ENCODE results near the gene TBCD.

Gene TBCD

DNA sequence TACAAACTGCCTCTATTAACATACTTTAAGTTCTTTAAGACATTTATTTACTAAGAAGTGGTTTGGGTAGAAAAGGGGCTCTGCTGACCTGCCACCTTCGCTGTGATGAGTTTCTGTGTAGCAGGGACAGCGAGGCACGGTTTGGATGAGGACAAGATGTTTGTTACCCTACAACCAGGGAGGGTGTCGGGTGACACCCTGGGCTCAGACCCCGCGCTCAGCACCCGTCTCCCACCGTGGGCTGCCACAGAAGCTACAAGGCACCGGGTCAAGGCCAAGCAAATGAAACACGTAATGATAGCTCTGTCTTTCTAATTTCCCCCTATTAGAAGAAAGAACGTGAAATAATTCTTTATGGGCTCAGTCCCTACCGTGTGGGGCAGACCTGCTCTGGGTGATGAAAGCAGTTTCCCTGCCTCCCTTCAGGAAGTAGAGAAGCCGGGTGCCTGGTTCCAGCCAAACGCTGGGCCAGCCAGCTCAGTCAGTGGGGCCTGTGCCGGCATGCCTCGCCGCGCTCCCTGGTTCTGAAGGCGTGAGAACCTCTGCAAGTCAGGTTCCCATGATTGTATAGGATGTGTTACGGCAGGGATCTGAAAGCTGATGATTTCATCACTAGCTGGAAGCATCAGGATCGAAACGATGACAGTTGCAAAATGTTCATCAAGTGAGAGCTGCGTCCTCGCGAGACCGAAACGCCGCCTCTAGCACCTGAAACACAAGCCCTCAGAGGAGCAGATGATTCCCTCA is 84.1 kb downstream of the TBCD start:
- DNase-seq = no peak

DNA sequence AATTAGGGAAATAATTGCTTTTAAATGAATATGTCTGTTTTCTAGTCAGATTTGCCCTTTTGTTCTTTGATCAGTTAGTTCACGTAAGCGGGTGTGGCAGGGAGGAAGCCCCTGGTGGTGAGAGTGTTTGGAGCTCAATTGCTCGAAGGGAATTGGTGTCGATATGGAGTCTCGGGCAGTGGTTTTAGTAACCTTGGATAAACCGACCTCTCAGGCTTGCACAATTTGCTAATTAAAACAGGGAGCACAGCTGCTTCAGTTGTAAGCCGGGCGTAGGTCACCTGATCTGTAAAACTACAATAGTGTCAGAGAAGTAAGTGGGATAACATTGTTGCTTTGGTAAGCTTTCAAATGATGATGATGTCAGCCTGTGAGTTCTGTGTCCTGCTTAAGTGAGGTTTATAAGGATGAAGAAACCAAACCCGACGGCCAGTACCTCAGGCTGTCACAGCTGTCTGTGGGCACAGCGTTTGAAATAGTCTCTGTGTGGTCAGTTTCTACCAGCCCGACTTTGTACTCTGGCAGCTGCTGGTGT is 85.0 kb downstream of the TBCD start:
- no peak for DNase-seq

DNA sequence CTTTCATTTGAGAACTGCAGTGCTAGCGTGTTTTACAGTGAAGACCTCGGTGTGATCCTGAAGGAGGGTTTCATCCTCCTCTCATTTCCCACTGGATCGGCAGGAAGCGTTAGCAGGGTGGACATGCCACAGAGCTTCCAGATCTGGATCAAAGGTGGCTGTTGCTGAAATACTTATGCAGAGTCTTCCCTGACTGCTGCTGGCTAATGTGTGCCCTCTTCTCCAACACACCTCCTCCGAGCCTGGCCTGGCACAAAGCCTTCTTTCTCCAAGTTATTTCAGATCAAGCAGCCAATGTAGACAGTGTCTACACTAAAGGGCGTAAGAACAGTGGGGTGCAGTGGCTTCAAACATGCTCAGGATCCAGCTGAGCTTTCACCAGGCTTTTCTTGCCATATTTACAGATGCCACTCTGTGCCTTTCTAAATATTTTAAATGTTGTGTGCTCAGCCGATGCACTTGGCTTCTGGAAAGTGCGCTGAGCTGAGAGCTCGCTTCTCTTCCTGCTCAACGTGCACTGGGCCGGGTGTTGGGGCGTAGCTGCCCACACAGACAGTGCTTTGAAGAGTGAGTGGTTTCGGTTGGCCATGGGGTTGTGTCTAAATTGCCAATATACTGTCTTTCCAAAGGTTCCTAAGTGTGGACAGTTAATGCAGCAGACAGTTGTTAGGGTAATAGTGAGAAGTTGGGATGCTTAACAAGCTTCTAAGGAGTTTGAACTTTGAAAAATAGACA is 85.9 kb downstream of the TBCD start:
- DNase-seq = no peak

DNA sequence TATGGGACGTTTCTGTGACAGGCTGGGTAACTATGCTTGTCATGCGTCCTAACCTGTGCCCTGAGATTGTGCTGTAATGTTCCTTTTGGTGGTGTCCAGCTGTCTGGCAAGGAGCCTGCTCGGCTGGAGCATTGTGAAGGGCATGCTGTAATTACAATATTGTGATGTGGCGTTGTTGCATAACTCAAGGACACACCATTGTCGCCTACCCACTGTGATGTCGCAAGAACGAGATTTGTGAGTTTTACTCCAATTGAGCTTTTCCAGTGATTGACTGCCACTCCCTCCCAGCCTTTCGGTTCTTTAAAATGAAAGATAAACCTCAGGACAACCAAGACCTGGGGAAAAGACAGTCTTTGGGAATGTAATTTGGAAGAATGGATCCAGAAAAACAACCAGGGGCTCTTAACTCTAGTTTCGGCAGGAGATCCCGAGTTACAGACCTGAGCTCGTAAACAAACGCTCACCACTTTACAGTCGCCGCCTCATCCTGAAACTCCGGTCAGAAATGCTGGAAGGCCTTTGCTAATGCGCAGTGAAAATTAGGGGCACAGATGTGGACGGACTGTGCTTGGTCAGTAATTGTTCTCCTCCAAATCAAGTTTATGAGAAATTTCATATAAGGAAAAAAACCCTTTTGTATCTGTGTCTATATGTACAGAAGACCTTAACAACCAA is 86.7 kb downstream of the TBCD start:
- DNase-seq = no peak

DNA sequence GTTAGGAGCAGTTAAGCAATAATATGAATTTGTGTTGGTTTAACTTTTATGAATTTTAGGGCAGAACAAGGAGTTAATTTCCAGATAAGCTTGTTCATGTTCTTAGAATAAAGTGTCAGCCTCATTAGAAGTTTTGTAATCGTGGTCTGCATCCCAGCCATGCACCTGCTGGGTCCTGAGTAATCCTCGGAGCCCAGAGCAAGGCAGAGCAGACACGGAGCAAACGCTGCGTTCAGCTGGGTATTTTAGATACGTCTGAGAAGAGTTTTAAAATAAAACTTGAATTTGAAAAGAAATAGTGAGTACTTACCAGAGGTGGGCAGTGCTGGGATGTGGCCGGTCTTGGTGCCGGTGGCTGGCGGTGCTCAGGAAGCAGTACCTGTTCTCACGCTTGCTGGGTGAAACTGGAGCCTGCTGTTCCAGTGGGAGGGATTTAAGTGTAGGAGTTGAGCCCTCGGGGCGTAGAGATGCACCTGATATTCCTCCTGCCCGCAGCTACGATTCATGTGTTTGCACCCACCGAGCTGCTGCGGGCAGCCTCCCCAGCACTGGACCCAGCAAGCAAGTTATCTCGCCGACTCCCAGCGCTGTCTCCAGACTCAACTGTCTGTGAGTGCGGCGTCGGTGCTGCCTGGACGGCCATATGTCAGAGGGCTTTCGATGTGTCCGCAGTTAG is 87.9 kb downstream of the TBCD start, which contains the start of gene ZNF750:
ZNF750 (minus strand) TSS at position 406 of the 676 bp plus-strand sequence. CDS start 7,568 bp downstream, outside the sequence.
- DNase-seq = no peak

DNA sequence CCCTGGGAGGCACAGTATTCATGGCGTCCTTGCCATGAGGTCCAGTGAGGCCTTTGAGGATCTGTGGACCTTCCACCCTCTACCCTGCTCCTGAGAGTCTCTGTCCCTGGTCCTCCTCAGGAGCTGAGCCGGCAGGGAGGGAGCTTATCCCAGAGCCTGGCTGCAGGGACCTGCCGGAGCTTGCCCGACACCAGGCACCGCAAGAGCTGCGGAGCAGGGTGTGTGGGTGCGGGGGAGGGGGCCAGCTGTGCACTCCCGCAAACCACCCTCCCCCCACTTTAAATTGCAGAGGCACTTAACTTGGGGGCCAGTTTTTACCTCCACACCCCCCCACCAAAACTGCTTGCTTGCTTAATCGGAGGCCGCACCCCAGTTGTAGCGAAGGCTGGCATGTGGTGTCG is 88.6 kb downstream of the TBCD start:
- no peak for DNase-seq

DNA sequence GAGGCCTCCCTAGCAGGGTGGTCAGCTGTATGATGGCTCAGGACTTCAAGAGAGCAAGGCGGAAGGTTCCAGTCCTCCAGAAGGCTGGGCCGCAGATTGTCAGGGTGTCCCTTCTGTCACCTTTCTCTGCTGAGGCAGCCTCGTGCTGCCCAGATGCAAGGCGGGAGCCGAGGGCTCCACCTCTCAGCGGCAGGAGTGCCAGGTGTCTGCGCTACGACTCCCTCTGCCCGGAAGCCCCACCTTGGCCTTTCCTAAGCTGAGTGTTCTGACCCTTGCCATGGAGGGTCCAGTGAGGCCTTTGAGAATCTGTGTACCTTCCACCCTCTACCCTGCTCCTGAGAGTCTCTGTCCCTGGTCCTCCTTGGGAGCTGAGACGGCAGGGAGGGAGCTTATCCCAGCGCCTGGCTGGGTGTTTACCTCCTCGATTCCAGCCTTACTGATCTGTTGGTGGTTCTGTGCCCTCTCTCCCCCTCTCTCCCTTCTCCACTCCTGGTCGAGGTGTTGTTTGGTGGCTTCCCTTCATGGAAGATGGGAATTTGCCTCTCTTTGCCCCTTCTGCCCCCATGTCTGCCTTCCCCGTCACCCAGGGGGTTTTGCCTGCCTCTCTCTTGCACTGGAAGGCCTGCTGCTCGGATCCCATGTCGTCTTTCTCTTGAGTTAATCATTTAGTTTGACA is 90.2 kb downstream of the TBCD start:
- no peak for DNase-seq

DNA sequence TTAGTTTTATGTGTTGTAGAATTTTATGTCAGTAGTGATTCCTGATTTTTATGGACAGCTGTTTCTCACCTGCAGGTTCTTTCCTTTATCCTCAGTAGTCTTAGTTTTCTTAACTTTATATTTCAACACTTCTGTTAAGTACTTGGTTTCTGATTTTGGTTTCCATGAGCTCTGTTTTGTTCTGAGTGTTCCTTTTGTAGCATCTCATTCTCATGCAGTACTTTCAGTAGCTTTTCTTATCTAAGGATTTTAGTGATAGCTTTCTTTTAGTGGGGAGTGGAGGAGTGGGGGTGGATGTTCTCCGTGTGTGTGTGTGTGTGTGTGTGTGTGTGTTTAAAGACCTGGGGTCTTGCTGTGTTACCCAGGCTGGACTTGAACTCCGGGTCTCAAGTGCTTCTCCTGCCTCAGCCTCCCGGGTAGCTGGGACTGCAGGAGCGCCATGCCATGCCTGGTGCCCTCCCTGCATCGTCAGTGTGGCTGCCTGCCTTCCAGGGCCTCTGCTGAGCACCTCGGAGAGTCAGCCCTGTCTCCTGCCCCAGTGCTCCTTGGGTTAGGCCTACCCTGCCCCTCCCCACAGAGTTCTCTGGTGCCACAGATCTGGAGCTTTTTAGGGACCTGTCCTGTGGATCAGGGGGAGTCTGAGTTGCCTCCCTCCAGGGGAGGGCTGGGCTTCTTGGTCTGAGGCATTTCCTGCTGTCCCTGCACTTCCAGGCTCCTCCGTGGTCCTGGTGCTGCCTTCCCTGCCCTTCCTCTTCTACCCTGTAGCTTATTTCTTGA is 92.2 kb downstream of the TBCD start:
- DNase-seq = no peak

DNA sequence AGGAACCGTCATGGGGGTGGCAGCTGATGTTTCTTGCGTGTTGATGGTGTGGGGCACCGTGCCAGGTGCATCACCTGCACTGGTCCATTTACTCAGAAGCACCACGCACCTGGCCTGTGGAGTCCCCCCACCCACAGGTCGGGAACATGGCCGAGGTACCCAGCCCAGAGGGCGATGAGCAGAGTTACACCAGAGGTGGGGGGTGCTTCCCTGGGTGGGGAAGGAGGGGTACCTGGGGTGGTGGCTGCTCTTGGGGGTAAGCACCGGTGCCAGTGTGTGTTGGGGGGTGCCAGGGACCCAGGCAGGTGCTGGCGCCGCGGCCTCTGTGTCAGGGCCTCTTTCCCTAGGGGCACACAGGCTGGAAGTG is 92.9 kb downstream of the TBCD start:
- DNase-seq = no peak

DNA sequence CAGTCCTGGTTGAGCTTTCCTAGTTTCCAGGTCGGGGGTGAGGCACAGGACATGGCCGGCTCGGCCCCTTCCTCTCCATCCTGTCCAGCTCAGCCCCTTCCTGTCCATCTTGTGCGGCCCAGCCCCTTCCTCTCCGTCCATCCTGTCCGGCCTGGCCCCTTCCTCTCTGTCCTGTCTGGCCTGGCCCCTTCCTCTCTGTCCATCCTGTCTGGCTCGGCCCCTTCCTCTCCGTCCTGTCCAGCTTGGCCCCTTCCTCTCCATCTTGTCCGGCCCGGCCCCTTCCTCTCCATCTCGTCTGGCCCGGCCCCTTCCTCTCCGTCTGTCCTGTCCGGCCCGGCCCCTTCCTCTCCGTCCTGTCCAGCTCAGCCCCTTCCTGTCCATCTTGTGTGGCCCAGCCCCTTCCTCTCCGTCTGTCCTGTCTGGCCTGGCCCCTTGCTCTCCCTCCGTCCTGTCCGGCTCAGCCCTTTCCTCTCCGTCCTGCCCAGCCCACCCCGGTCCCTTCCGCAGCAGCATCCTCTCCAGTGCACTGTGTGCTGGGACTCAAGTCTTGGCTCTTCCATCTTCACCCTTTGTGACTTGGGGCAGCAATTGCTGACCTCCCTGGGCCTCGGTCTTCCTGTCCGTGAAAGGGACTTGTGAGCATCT is 93.4 kb downstream of the TBCD start:
- no peak for DNase-seq

DNA sequence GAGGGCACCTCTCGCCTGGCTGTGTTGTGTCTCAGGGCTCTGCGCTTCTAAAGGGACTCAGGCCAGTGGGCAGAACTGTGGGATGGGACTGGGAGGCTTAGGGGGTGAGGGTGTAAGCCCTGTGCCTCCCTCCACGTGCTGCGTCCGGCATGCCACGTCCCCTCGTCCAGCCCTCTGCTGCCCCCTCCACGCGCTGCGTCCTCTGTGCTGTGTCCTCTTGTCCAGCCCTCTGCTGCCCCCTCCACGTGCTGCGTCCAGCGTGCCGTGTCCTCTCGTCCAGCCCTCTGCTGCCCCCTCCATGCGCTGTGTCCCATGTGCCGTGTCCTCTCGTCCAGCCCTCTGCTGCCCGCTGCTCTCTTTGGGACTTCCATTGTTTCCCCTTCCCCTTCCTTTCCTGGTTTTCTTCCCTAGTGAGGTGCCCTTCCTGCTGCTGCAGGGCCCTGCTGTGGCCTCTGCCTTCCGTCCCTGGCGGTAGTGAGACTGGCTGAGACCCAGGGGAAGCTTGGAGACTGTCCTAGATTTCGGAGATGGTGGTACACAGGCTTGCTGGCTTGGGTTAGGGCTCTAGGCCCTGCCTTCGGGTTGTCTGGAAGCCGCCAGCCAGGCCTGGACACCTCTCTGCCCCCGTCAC is 94.3 kb downstream of the TBCD start:
- no peak for DNase-seq

DNA sequence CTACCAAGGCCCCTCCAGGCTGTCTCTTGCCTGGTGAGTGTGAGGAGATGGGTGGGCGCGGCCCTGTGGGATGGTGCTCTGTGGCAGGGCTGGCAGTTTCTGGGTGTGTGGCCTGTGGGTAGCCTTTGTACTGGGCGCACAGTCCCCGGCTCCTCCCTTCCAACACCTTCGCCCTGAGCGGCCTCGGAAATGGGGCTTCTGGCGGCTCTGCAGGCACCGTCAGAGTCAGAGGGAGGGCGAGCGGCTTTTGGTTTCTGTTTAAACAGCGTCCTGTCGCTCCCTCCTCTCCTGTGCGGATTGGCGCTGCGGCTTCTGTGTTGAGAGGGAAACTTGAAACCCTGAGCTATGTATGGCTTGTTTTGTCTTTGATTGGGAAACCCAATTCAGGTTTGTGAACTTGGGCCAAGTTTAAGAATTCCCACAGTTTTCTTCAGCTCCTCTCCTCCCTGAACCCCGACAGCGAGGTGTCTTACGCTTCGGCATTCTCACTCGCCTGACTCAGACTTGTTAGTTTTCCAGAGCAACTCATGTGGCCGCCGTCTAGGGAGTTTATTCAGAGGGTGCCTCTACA is 96.2 kb downstream of the TBCD start:
- peak in 1 of 2 experiments; percentile 38 for DNase-seq

DNA sequence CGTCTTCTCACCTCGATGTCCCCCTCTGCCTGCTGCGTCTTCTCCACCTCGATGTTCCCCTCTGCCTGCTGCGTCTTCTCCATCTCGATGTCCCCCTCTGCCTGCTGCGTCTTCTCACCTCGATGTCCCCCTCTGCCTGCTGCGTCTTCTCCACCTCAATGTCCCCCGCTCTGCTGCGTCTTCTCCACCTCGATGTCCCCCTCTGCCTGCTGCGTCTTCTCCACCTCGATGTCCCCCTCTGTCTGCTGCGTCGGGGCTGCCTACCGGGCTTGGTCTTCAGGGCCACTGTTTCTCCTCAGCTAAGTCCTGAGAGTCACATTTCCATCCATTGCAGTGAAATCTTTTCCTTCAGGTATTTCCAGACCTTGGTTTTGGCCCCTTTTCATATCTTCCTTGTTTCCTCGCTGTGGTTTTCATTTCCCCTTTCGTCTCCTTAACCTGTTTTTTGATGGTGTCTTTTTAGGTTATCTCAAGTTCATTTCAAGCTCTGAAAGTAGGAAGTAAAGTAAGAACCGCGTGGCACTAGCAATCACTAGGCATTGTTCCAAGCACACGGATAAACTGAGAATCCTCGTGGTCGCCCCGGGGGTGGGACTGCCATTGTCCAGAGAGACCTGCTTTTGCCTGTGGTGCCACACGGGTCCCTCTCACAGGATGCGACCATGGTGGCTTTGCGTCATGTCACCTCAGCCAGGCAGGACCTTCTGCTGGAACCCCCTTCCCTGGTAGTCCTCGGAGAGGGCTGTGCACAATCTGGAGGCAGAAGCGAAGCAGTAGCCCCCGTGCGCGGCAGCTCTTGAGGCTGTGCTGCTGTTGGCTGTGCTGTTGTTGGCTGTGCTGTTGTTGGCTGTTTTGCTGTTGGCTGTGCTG is 97.4 kb downstream of the TBCD start:
- DNase-seq = no peak

DNA sequence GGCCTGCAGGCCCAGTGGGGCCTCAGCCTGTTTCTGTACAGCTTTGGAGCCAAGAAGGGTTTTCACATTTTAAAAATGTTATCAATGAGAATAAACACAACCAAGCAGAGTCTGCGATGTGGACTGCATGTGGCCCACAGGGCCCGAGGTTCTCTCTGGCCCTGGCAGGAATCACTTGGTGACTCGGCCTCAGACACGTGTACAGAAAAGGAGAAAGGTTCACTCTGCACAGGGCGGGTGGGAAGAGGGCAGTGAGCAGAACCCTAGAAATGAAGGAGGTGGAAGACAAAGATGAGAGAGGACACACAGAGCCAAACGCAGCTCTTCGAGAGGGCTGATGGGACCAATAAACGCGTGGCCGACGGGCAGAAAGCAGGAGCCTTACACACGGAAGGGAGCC is 99.5 kb downstream of the TBCD start:
- no peak for DNase-seq

DNA sequence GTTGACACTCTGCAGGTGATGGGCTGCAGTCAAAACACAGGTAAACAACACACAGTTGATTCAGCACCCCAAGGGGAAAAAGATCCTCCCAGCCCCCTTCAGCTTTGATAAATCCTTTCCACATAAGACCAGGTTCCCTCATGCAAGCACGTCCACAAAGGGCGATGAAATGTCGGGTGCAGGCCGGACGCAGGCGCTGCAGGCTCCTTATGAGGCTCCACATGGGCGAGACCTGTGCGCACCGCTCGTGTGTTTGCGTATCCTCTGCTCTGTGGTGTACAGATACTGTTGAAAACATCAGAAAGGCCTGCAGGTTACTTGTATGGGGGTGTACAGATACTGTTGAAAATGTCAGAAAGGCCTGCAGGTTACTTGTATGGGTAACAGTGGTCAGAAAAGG is 102.4 kb downstream of the TBCD start:
- no peak for DNase-seq

DNA sequence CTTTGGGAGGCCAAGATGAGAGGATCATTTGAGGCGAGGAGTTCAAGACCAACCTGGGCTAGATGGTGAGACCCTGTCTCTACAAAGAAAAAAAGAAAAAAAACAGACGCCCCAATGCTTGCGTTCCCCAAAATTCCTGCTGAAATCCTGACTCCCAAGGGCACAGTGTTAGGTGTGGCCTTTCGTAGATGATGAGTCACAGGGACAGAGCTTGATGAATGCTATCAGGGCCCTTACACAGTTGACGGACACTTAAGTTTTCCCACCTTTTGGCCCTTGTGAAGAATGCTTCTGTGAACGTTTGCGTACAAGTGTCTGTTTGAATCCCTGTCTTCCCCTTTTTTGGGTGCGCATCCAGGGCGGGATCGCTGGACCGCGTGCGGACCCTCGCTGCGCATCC is 104.5 kb downstream of the TBCD start:
- no peak for DNase-seq

DNA sequence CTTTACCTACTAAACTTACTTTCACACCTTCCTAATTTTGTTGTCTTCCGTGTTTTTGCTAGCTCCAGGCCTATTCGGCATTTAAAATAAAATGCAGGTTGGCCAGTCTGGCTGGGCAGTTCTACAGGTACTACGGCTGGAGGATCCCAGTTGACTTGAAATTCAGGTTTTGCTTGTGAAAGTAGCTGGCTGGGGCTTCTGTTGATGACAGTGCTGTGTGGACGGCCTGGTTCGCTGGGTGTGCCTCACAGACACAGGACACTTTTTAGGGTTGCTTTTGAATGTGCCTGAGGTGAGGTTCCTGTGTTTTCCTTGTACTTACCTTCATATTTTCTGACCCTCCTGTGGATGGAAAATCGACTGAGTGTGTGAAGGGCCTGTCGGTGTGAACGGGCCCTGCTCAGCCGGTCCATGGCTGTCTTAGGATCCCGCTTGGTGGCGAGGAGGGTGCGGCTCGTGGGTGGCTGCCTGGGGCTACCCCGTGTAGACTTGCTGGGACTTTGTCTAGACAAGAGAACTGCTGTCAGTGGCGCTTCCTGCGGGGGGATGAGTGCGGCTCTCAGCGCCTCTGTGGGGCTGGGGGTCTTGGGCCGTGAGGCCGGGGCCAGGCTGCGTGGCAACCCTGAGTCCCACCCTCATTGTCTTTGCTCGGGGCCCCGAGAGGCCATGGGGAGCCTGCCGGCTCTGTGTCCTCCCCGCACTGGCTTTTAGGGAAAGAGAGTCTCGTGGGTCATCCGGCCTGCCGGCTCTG is 106.7 kb downstream of the TBCD start:
- peak in 1 of 2 experiments; percentile 27 for DNase-seq

All from stimulated activated CD4-positive, alpha-beta T cell treated with anti-CD3 and anti-CD28 coated beads, Interleukin-4, amount 100 ng/mL, for 4 hours (primary cell).